HepG2 (cell line): ENCODE measurements around the gene PDGFB. TPM values are rescaled to one million over a fixed set of nuclear protein-coding genes. Genes with fewer than 3 reads are reported as not detected.

ENCODE experiments used
- ATF7 ChIP-seq, 2 experiments: fragments of 450-650 bp in 1 of 2; sonication (generic) in 1 of 2; formaldehyde crosslinking in 1 of 2; IDR thresholded peaks; 2 replicates each; pipeline versions ENCODE4 v1.4.0 to v1.6.1; 2016 to 2020; ENCODE audit warnings: antibody characterized with exemption in 1 of 2, mild to moderate bottlenecking in 1 of 2, missing genetic modification reagents in 1 of 2
- ATF7-NPFF ChIP-seq: sonication (generic); formaldehyde crosslinking; IDR thresholded peaks from 2 replicates; pipeline ENCODE4 v1.8.1; 2023; ENCODE audit warnings: mild to moderate bottlenecking, low read depth, missing genetic modification reagents, moderate library complexity
- CHD2 ChIP-seq: IDR thresholded peaks from 2 replicates; pipeline ENCODE4 v1.6.1; 2011; ENCODE audit warnings: low read depth, low read length, improper control_type of control experiment
- CREB1 ChIP-seq, 2 experiments: fragments of 450-650 bp in 1 of 2; IDR thresholded peaks; 2 replicates each; pipeline ENCODE4 v1.6.1; 2016 to 2017; ENCODE audit warnings: control low read depth in 1 of 2, mild to moderate bottlenecking in 1 of 2, missing compliant biosample characterization in 1 of 2, missing genetic modification characterization in 1 of 2
- IRF9 ChIP-seq: sonication (generic); formaldehyde crosslinking; IDR thresholded peaks from 2 replicates; pipeline ENCODE4 v1.8.0; 2022; ENCODE audit warnings: missing genetic modification reagents, mild to moderate bottlenecking, borderline replicate concordance
- KLF15 ChIP-seq: sonication (generic); formaldehyde crosslinking; IDR thresholded peaks from 2 replicates; pipeline ENCODE4 v1.8.1; 2023; ENCODE audit warnings: borderline replicate concordance, mild to moderate bottlenecking, inconsistent platforms, missing genetic modification reagents, mixed read lengths
- NAIF1 ChIP-seq: sonication (generic); formaldehyde crosslinking; IDR thresholded peaks from 2 replicates; pipeline ENCODE4 v1.5.0; 2020; ENCODE audit warnings: mild to moderate bottlenecking, missing genetic modification reagents, borderline replicate concordance
- NPAS2 ChIP-seq: sonication (generic); formaldehyde crosslinking; IDR thresholded peaks from 2 replicates; pipeline ENCODE4 v1.8.0; 2022; ENCODE audit warnings: mild to moderate bottlenecking, missing genetic modification reagents, borderline replicate concordance
- PATZ1 ChIP-seq: sonication (generic); formaldehyde crosslinking; IDR thresholded peaks from 2 replicates; pipeline ENCODE4 v1.4.0; 2020; ENCODE audit warnings: missing genetic modification reagents
- SNAI1 ChIP-seq: sonication (generic); formaldehyde crosslinking; IDR thresholded peaks from 2 replicates; pipeline ENCODE4 v1.5.0; 2020; ENCODE audit warnings: mild to moderate bottlenecking, missing genetic modification reagents, borderline replicate concordance
- TAF1 ChIP-seq: sonication (generic); formaldehyde crosslinking; IDR thresholded peaks from 2 replicates; pipeline ENCODE4 v1.4.0; 2020; ENCODE audit warnings: missing genetic modification reagents
- ZBTB8A ChIP-seq: sonication (generic); formaldehyde crosslinking; IDR thresholded peaks from 2 replicates; pipeline ENCODE4 v1.4.0; 2020; ENCODE audit warnings: mild to moderate bottlenecking, low read depth, missing genetic modification reagents, borderline replicate concordance
- ZC3H4 ChIP-seq: sonication (generic); formaldehyde crosslinking; IDR thresholded peaks from 2 replicates; pipeline ENCODE4 v1.4.0; 2020; ENCODE audit warnings: missing genetic modification reagents, borderline replicate concordance
- ZFP36L2 ChIP-seq: sonication (generic); formaldehyde crosslinking; IDR thresholded peaks from 2 replicates; pipeline ENCODE4 v1.4.0; 2020; ENCODE audit warnings: missing genetic modification reagents
- ZNF33A ChIP-seq: sonication (generic); formaldehyde crosslinking; IDR thresholded peaks from 2 replicates; pipeline ENCODE4 v1.5.1; 2020; ENCODE audit warnings: missing genetic modification reagents, mild to moderate bottlenecking, moderate library complexity, borderline replicate concordance
- ZNF362 ChIP-seq: sonication (generic); formaldehyde crosslinking; IDR thresholded peaks from 2 replicates; pipeline ENCODE4 v1.4.0; 2020; ENCODE audit warnings: missing genetic modification reagents, mild to moderate bottlenecking, borderline replicate concordance
- ZNF510 ChIP-seq: sonication (generic); formaldehyde crosslinking; IDR thresholded peaks from 2 replicates; pipeline ENCODE4 v1.4.0; 2020; ENCODE audit warnings: low read depth, mild to moderate bottlenecking, missing genetic modification reagents
- ZNF790 ChIP-seq: sonication (generic); formaldehyde crosslinking; IDR thresholded peaks from 2 replicates; pipeline ENCODE4 v1.8.0; 2022; ENCODE audit warnings: missing genetic modification reagents, mild to moderate bottlenecking, borderline replicate concordance
- polyA plus RNA-seq, 8 experiments: library from polyadenylated mRNA; depleted of rRNA in 3 of 8; stranded (reverse) in 7 of 8; unstranded in 1 of 8; fragments of >200 nt; fragmentation: Illumina TruSeq in 4 of 8; extraction: Trizol in 4 of 8; gene quantifications; 2 replicates each; pipeline versions ENCODE4 v1.2.1 to v1.2.3, GENCODE V29; 2011 to 2016; ENCODE audit warnings: low read depth in 4 of 8, missing spikeins in 1 of 8, mixed read lengths in 1 of 8; ENCODE audit not compliant: insufficient read depth in 1 of 8
- total RNA-seq, 5 experiments: library from RNA; depleted of rRNA; stranded (reverse); fragments of >200 nt; fragmentation: Illumina TruSeq; extraction: Trizol; gene quantifications; 2 replicates each; pipeline ENCODE4 v1.2.3, GENCODE V29; 2016; ENCODE audit warnings: low read depth in 1 of 5
- TF ChIP-seq, protein P1 (sequence below): sonication (generic); formaldehyde crosslinking; IDR thresholded peaks from 2 replicates; pipeline ENCODE4 v1.8.1; 2023; ENCODE audit warnings: mild to moderate bottlenecking, moderate library complexity, missing genetic modification reagents
- TF ChIP-seq, protein P2 (sequence below): sonication (generic); formaldehyde crosslinking; IDR thresholded peaks from 2 replicates; pipeline ENCODE4 v1.5.0; 2020; ENCODE audit warnings: missing genetic modification reagents

The PDGFB gene
- total and polyA plus RNA-seq, 2 of the 13 experiments (the other 11 are each of a cell fraction or from before 2014, with no cell fraction given) = 1.4 to 10.1 TPM

DNA sequence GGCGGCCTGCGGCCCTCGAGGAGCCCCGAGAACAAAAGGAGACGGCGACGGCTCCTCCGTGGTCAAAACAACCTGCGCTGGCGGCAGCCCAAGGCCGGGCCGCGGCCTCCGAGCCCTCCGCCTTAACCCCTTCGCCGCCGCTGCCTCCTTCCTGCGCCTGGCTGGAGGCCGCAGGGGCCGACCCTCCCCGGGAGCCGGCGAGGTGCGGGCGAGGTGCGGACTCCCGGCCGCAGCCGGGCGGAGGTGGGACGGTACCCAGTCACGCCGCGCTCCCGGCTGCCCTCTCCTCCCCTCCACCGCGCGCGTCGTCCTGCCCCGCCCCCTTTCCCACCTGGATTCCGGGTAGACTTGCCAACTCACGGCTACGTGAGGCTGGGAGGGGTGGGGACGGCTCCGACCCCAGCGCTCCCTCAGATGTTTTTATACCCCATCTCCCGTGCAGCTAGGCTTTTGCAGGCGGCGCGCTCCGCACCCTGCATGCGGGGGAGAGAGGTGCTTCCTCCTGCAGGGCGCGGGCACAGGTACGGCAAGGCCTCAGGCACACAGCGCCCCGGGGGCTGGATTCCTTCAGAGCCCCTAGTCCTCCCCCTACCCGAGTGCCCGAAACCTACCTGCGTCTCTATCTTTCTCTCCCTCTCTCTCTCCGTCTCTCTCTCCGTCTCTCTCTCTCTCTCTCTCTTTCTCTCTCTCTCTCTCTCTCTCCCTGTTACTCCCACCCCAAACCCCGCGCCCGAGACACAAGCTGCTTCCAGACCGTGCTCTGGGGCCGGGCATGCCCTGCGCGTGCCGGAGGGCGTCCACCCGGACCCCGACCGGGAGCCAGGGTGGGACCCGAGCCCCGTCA, 2.0 kb downstream of the PDGFB start (continued):
- TF ChIP-seq ZC3H4 = no peak; the same call in 1 of the 2 replicates
- TF ChIP-seq ZNF510 (CRISPR knock-in tag) = 0 out of 2 replicates have a peak, but pooled peaks have one; percentile 25
- peak; percentile 67; the same call in 1 of the 2 replicates for TF ChIP-seq ZNF790 (CRISPR knock-in tag)
- 0 out of 2 replicates have a peak, but pooled peaks have one; percentile 15 for TF ChIP-seq ZNF362
- TF ChIP-seq ZNF33A = no peak
- TF ChIP-seq, protein P1, sequence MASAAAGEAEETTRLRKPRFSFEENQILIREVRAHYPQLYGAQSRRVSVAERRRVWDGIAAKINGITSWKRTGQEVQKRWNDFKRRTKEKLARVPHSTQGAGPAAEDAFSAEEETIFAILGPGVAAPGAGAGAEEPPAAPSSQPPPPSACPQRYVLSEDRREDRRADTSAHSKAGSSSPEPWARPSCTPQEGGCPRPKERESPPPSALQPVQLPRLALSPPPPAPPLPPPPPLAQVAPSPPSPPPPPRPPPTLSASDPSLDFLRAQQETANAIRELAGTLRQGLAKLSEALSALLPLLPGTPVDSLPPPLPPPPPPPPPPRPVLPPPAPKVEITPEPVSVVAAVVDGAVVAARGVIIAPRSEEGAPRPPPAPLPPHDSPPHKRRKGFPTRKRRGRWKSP = 0 out of 2 replicates have a peak, but pooled peaks have one; percentile 9
- TF ChIP-seq, protein P2, sequence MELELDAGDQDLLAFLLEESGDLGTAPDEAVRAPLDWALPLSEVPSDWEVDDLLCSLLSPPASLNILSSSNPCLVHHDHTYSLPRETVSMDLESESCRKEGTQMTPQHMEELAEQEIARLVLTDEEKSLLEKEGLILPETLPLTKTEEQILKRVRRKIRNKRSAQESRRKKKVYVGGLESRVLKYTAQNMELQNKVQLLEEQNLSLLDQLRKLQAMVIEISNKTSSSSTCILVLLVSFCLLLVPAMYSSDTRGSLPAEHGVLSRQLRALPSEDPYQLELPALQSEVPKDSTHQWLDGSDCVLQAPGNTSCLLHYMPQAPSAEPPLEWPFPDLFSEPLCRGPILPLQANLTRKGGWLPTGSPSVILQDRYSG (CRISPR knock-in tag) = no peak
- TF ChIP-seq NPAS2 (CRISPR knock-in tag) = no peak
- no peak for TF ChIP-seq ATF7 (IDR thresholded peaks at IDR 0.05)
- TF ChIP-seq ATF7 (CRISPR knock-in tag; IDR thresholded peaks at IDR 0.05) = 0 out of 2 replicates have a peak, but pooled peaks have one; percentile 19
- TF ChIP-seq ZFP36L2 (CRISPR knock-in tag) = peak; percentile 57; the same call in 1 of the 2 replicates
- TF ChIP-seq KLF15 = no peak
- peak; percentile 46; the same call in 1 of the 2 replicates for TF ChIP-seq TAF1 (CRISPR knock-in tag)
- TF ChIP-seq IRF9 (CRISPR knock-in tag) = peak; percentile 36; the same call in 1 of the 2 replicates
- TF ChIP-seq PATZ1 (CRISPR knock-in tag) = peak; percentile 70; the same call in 1 of the 2 replicates
- peak; percentile 41; the same call in 1 of the 2 replicates for TF ChIP-seq ATF7-NPFF (CRISPR knock-in tag)
- peak; percentile 10; the same call in 1 of the 2 replicates for TF ChIP-seq CREB1 (IDR thresholded peaks at IDR 0.05)
- TF ChIP-seq CREB1 (CRISPR knock-in tag; IDR thresholded peaks at IDR 0.05) = peak; percentile 28; the same call in 1 of the 2 replicates
- 0 out of 2 replicates have a peak, but pooled peaks have one; percentile 32 for TF ChIP-seq ZBTB8A
- TF ChIP-seq SNAI1 (CRISPR knock-in tag) = no peak
- TF ChIP-seq CHD2 = no peak
- no peak for TF ChIP-seq NAIF1 (CRISPR knock-in tag)
